Lung (tissue), 12 donors: ENCODE data around the gene MAN2A2. TPM values are rescaled to one million over a fixed set of nuclear protein-coding genes. Genes with fewer than 3 reads are reported as not detected.

Experiments used
- ATAC-seq: fragments of 200-7000 bp; cut with Tn5 transposase; one replicate; pipeline ENCODE4 v1.9.1; 2020; ENCODE audit warnings: moderate number of reproducible peaks; ENCODE audit not compliant: insufficient read depth, low FRiP score
- DNase-seq, 3 donors: peaks; one replicate each; pipeline ENCODE4 v3.0.0-alpha.2; 2013 to 2017
- H3K27ac ChIP-seq, 2 donors: one replicate each; pipeline ENCODE4 v1.5.1; 2013; ENCODE audit warnings: mild to moderate bottlenecking in 2 of 2, moderate library complexity in 2 of 2, control low read depth in 1 of 2, inconsistent platforms in 1 of 2, low read depth in 1 of 2, low read length in 1 of 2
- H3K27me3 ChIP-seq, 3 donors: one replicate each; pipeline ENCODE4 v1.5.1; 2013; ENCODE audit warnings: low read length in 2 of 3; ENCODE audit not compliant: control insufficient read depth in 3 of 3, insufficient read depth in 3 of 3
- H3K36me3 ChIP-seq, 4 donors: one replicate each; pipeline ENCODE4 v1.5.1; 2013; ENCODE audit warnings: low read length in 4 of 4, mild to moderate bottlenecking in 1 of 4, moderate library complexity in 1 of 4; ENCODE audit not compliant: control insufficient read depth in 4 of 4, insufficient read depth in 4 of 4
- H3K4me1 ChIP-seq, 5 donors: one replicate each; pipeline ENCODE4 v1.5.1; 2013; ENCODE audit warnings: low read length in 5 of 5, mild to moderate bottlenecking in 2 of 5, moderate library complexity in 1 of 5; ENCODE audit not compliant: control insufficient read depth in 5 of 5, insufficient read depth in 5 of 5
- H3K4me3 ChIP-seq: one replicate; pipeline ENCODE4 v1.5.1; 2013; ENCODE audit warnings: mild to moderate bottlenecking, control low read depth, moderate library complexity
- H3K9ac ChIP-seq, 2 donors: one replicate each; pipeline ENCODE4 v1.5.1; 2013; ENCODE audit warnings: low read length in 2 of 2, control low read depth in 1 of 2; ENCODE audit not compliant: insufficient read depth in 1 of 2
- H3K9me3 ChIP-seq, 4 donors: one replicate each; pipeline ENCODE4 v1.5.1; 2013; ENCODE audit warnings: low read length in 3 of 4, mild to moderate bottlenecking in 1 of 4, moderate library complexity in 1 of 4; ENCODE audit not compliant: control insufficient read depth in 4 of 4, insufficient read depth in 3 of 4
- CTCF ChIP-seq: IDR thresholded peaks from 2 replicates; pipeline ENCODE4 v1.5.1; 2012; ENCODE audit warnings: mild to moderate bottlenecking; ENCODE audit errors: control extremely low read depth, extremely low read depth
- WGBS, 2 donors: extraction: QIAGEN DNeasy Blood & Tissue Kit; methylation state at CpG; one replicate each; pipeline ENCODE4 v1.1.7; 2013; 5-methylcytosine and 5-hydroxymethylcytosine counted together
- polyA plus RNA-seq, 2 donors: library from polyadenylated mRNA; stranded (reverse); fragments of 200-250 nt; gene quantifications; one replicate each; pipeline ENCODE4 v1.2.1, GENCODE V29; 2013
- total RNA-seq, 2 donors: library from RNA; depleted of rRNA in 1 of 2; stranded (reverse); fragments of >200 nt in 1 of 2; gene quantifications; one replicate each; pipeline ENCODE4 v1.2.1, GENCODE V29; 2014 to 2021
- donor health status: control.
- donor health status: control.
- donor health status: Bipolar disorder and iron deficiency.
- donor health status: healthy.
- donor health status: DM: yes; HTN: yes; CAD: no.

MAN2A2 gene
- total and polyA plus RNA-seq, 4 donors: 34.1 to 82.9 (median 60.1) TPM

GRCh38 chr15:90954712-90955623 is 51.9 kb downstream of the MAN2A2 start, which contains the start of gene RCCD1:
TSS of gene RCCD1 (plus strand) at chr15:90954884. CDS start at chr15:90956735, 1,851 bp downstream.
- peak; percentile 96 to 97 (median 97) for DNase-seq

GRCh38 chr15:90955624-90956273 is 52.6 kb downstream of the MAN2A2 start:
- no peak overlapping the region for H3K4me3 ChIP-seq
- H3K4me1 ChIP-seq: peaks cover 0 to 19% (median 9%) of the 10 kb centered on the region in 5 donors
- no peak for ATAC-seq
- TF ChIP-seq CTCF: no peak
- DNase-seq: peak in 1 of 3 donors; percentile 24
- peaks cover 2 to 21% (median 14%) of the 10 kb centered on the region in 4 donors for H3K36me3 ChIP-seq
- H3K27me3 ChIP-seq: no peaks in the 10 kb centered on the region
- WGBS, 2 donors: 72 to 78% methylated on average over 20 of the region's 20 CpGs
- no peak overlapping the region for H3K9ac ChIP-seq
- H3K9me3 ChIP-seq: no peaks in the 10 kb centered on the region
- H3K27ac ChIP-seq: no peak overlapping the region

More at GRCh38 chr15:90954712-90955623, 51.9 kb downstream of the MAN2A2 start, which contains the start of gene RCCD1:
- H3K4me3 ChIP-seq: peak within 1 kb of the TSS; percentile 79
- H3K4me1 ChIP-seq: peaks cover 0 to 19% (median 9%) of the 10 kb centered on the region in 5 donors
- peak within 1 kb of the TSS; percentile 60 to 91 for H3K9ac ChIP-seq
- TF ChIP-seq CTCF: no peak
- H3K36me3 ChIP-seq: peaks cover 2 to 27% (median 17%) of the 10 kb centered on the region in 4 donors
- ATAC-seq: peak; percentile 94
- no peaks in the 10 kb centered on the region for H3K27me3 ChIP-seq
- H3K9me3 ChIP-seq: no peaks in the 10 kb centered on the region
- peak within 1 kb of the TSS; percentile 50 to 96 for H3K27ac ChIP-seq
- WGBS, 2 donors: 2 to 3% methylated on average over 67 to 69 of the region's 69 CpGs

- Histone ChIP-seq H3K27ac (peak overlapping the region in 1 of 2 donors; percentile 15), H3K36me3 (peaks cover 2 to 25% (median 17%) of the 10 kb centered on the region in 4 donors), H3K9me3 (no peaks in the 10 kb centered on the region), H3K4me1 (peaks cover 0 to 19% (median 9%) of the 10 kb centered on the region in 5 donors), H3K27me3 (no peaks in the 10 kb centered on the region), H3K9ac (peak overlapping the region in 1 of 2 donors; percentile 55), H3K4me3 (peak overlapping the region; percentile 49)
- peak; percentile 51 for ATAC-seq
- 10 to 12% methylated on average over 52 to 56 of the region's 56 CpGs for WGBS, 2 donors
- DNase-seq: peak; percentile 83 to 90 (median 88)
- peak; percentile 58 for TF ChIP-seq CTCF
Measured at GRCh38 chr15:90956274-90957030, 53.4 kb downstream of the MAN2A2 start.
